OCI-LY7 (cell line): ENCODE measurements around the gene MORN1.

Source experiments
- EZH2phosphoT487 ChIP-seq: fragments of 200-600 bp; sonication (generic); IDR thresholded peaks from 2 replicates; pipeline ENCODE4 v1.6.1; 2018; ENCODE audit warnings: low read depth, borderline replicate concordance, mild to moderate bottlenecking, mixed run types, antibody characterized with exemption, low read length, moderate library complexity, mixed read lengths
- TF ChIP-seq, protein P1 (sequence below): fragments of 200-600 bp; sonication (generic); conservative IDR thresholded peaks from 2 replicates; pipeline ENCODE4 v1.5.1; 2014; ENCODE audit warnings: mild to moderate bottlenecking, antibody characterized with exemption, low read length, moderate library complexity, mixed read lengths

DNA sequence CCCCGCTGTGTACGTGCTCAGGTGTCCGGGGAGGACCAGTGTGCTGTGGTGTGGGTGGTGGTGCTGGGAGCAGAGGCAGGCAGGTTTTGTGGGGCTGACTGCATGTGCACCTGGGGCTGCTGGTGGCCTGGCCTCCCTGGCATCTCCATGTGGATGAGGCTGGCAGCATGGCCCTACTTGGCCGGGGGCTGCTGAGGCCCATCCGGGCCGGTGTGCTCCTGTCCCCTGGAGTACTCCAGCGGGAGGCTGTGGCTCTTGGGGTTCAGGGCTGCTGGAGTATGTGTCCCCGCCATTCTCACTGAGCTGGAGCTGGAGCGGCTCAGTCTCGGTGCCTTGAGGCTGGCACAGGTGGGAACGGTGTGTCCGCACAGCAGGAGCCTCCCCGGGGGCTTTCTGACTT is 41.8 kb upstream of the MORN1 start:
- TF ChIP-seq, protein P1, sequence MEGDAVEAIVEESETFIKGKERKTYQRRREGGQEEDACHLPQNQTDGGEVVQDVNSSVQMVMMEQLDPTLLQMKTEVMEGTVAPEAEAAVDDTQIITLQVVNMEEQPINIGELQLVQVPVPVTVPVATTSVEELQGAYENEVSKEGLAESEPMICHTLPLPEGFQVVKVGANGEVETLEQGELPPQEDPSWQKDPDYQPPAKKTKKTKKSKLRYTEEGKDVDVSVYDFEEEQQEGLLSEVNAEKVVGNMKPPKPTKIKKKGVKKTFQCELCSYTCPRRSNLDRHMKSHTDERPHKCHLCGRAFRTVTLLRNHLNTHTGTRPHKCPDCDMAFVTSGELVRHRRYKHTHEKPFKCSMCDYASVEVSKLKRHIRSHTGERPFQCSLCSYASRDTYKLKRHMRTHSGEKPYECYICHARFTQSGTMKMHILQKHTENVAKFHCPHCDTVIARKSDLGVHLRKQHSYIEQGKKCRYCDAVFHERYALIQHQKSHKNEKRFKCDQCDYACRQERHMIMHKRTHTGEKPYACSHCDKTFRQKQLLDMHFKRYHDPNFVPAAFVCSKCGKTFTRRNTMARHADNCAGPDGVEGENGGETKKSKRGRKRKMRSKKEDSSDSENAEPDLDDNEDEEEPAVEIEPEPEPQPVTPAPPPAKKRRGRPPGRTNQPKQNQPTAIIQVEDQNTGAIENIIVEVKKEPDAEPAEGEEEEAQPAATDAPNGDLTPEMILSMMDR, result no peak
- TF ChIP-seq EZH2phosphoT487, result no peak
